ENCODE results near the gene BCAR3.

BCAR3 gene

GRCh38 chr1:93673163-93673829 is 8.3 kb downstream of the BCAR3 start:
- Histone ChIP-seq H3K36me3 (ENCODE audit: insufficient read depth, insufficient read length, low read length) (peaks cover 90% of the 10 kb centered on the region), H3K27me3 (ENCODE audit: insufficient read depth, insufficient read length) (no peaks in the 10 kb centered on the region), H3K4me1 (ENCODE audit: insufficient read depth, insufficient read length) (peaks cover 12% of the 10 kb centered on the region), H3K9ac (ENCODE audit: insufficient read length, low read depth) (no peak overlapping the region), H3K4me3 (ENCODE audit: insufficient read length, low read depth) (no peak overlapping the region), H3K9me3 (ENCODE audit: insufficient read depth, low read length) (no peaks in the 10 kb centered on the region)
- TF ChIP-seq SUZ12 (IDR thresholded peaks at IDR 0.05; ENCODE audit: extremely low read depth, insufficient read depth, insufficient read length) (no peak), YY1 (IDR thresholded peaks at IDR 0.05; ENCODE audit: insufficient read depth, insufficient read length) (no peak), ZNF274 (IDR thresholded peaks at IDR 0.05; ENCODE audit: low read depth, low read length) (no peak)
- DNase-seq (ENCODE audit: low read depth, low spot score) = no peak

- H3K9me3 ChIP-seq (ENCODE audit: insufficient read depth, low read length) = no peaks in the 10 kb centered on the region
- peaks cover 90% of the 10 kb centered on the region for H3K36me3 ChIP-seq (ENCODE audit: insufficient read depth, insufficient read length, low read length)
- DNase-seq (ENCODE audit: low read depth, low spot score) = no peak
- H3K9ac ChIP-seq (ENCODE audit: insufficient read length, low read depth) = no peak overlapping the region
- H3K4me1 ChIP-seq (ENCODE audit: insufficient read depth, insufficient read length) = peaks cover 12% of the 10 kb centered on the region
- no peak overlapping the region for H3K4me3 ChIP-seq (ENCODE audit: insufficient read length, low read depth)
- TF ChIP-seq YY1 (IDR thresholded peaks at IDR 0.05; ENCODE audit: insufficient read depth, insufficient read length) = no peak
- no peak for TF ChIP-seq SUZ12 (IDR thresholded peaks at IDR 0.05; ENCODE audit: extremely low read depth, insufficient read depth, insufficient read length)
- TF ChIP-seq ZNF274 (IDR thresholded peaks at IDR 0.05; ENCODE audit: low read depth, low read length) = no peak
- H3K27me3 ChIP-seq (ENCODE audit: insufficient read depth, insufficient read length) = no peaks in the 10 kb centered on the region
Measured at GRCh38 chr1:93672477-93673162, 9.0 kb downstream of the BCAR3 start.

DNA sequence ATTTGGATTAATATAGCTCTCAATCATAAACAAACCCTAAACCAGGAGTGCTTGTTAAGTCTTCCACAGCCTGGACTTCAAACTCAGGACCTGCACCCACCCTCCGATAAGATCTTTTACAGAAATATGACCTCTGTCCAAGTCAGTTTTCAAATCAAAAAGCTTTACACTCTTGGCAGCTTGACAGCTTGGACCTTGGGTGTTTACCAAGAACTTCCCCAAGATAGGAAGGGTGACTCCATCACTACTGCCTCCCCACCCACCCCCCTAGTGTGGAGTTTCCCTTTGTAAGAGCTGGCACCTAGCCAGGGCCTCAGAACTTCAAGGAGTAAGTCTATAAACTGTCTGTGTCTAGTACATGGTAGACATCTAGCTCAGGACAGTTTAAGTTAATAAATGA is 9.6 kb downstream of the BCAR3 start:
- H3K9me3 ChIP-seq (ENCODE audit: insufficient read depth, low read length) = no peaks in the 10 kb centered on the region
- H3K9ac ChIP-seq (ENCODE audit: insufficient read length, low read depth) = no peak overlapping the region
- no peak for DNase-seq (ENCODE audit: low read depth, low spot score)
- peaks cover 8% of the 10 kb centered on the region for H3K4me1 ChIP-seq (ENCODE audit: insufficient read depth, insufficient read length)
- TF ChIP-seq ZNF274 (IDR thresholded peaks at IDR 0.05; ENCODE audit: low read depth, low read length) (no peak), SUZ12 (IDR thresholded peaks at IDR 0.05; ENCODE audit: extremely low read depth, insufficient read depth, insufficient read length) (no peak), YY1 (IDR thresholded peaks at IDR 0.05; ENCODE audit: insufficient read depth, insufficient read length) (no peak)
- no peak overlapping the region for H3K4me3 ChIP-seq (ENCODE audit: insufficient read length, low read depth)
- no peaks in the 10 kb centered on the region for H3K27me3 ChIP-seq (ENCODE audit: insufficient read depth, insufficient read length)
- peaks cover 90% of the 10 kb centered on the region for H3K36me3 ChIP-seq (ENCODE audit: insufficient read depth, insufficient read length, low read length)

DNA sequence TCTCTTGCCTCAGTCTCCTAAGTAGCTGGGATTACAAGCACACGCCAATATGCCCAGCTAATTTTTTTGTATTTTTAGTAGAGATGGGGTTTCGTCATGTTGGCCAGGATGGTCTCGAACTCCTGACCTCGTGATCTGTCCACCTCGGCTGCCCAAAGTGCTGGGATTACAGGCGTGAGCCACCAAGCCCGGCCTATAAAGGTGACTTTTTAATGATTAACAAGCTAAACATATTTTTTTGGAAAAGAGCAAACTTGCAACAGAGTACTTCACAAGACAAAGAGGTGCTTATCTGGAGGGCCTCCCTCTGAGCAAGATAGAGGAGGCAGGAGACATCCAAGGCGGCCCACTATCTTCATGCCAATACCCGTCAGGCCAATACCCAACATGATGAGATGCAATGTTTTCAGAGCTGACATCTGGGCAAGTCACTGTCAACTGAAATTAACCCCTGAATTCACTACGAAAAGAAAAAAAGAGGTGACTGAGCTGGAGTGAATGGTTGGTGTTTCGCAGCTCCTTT is 10.5 kb downstream of the BCAR3 start:
- Histone ChIP-seq H3K36me3 (ENCODE audit: insufficient read depth, insufficient read length, low read length) (peaks cover 90% of the 10 kb centered on the region), H3K27me3 (ENCODE audit: insufficient read depth, insufficient read length) (no peaks in the 10 kb centered on the region), H3K4me1 (ENCODE audit: insufficient read depth, insufficient read length) (peaks cover 4% of the 10 kb centered on the region), H3K9ac (ENCODE audit: insufficient read length, low read depth) (no peak overlapping the region), H3K4me3 (ENCODE audit: insufficient read length, low read depth) (no peak overlapping the region), H3K9me3 (ENCODE audit: insufficient read depth, low read length) (no peaks in the 10 kb centered on the region)
- DNase-seq (ENCODE audit: low read depth, low spot score) = no peak
- no peak for TF ChIP-seq ZNF274 (IDR thresholded peaks at IDR 0.05; ENCODE audit: low read depth, low read length)
- TF ChIP-seq YY1 (IDR thresholded peaks at IDR 0.05; ENCODE audit: insufficient read depth, insufficient read length) = no peak
- TF ChIP-seq SUZ12 (IDR thresholded peaks at IDR 0.05; ENCODE audit: extremely low read depth, insufficient read depth, insufficient read length) = no peak

DNA sequence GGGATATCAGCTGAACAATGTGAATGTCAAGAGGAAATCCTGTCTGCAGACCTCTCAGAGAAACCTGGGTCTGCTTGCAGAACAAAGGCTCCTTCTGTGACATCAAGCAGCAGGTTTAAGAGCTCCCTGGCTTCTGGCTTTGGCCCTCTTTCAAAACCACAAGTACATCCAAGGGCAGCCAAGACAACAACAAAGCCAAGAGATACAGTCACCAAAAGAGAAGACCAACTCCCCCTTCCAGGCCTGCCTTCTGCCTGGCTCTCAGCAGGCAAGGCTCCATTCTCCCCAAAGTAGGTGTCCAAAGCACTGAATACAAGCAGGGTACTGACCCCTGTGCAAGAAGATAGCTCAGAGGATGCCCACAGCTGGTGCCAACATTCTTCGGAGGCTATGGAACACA is 11.5 kb downstream of the BCAR3 start:
- Histone ChIP-seq H3K9ac (ENCODE audit: insufficient read length, low read depth) (no peak overlapping the region), H3K4me1 (ENCODE audit: insufficient read depth, insufficient read length) (peaks cover 3% of the 10 kb centered on the region), H3K9me3 (ENCODE audit: insufficient read depth, low read length) (no peaks in the 10 kb centered on the region), H3K36me3 (ENCODE audit: insufficient read depth, insufficient read length, low read length) (peaks cover 88% of the 10 kb centered on the region), H3K4me3 (ENCODE audit: insufficient read length, low read depth) (no peak overlapping the region), H3K27me3 (ENCODE audit: insufficient read depth, insufficient read length) (no peaks in the 10 kb centered on the region)
- DNase-seq (ENCODE audit: low read depth, low spot score) = no peak
- TF ChIP-seq YY1 (IDR thresholded peaks at IDR 0.05; ENCODE audit: insufficient read depth, insufficient read length) = no peak
- TF ChIP-seq ZNF274 (IDR thresholded peaks at IDR 0.05; ENCODE audit: low read depth, low read length) = no peak
- no peak for TF ChIP-seq SUZ12 (IDR thresholded peaks at IDR 0.05; ENCODE audit: extremely low read depth, insufficient read depth, insufficient read length)

DNA sequence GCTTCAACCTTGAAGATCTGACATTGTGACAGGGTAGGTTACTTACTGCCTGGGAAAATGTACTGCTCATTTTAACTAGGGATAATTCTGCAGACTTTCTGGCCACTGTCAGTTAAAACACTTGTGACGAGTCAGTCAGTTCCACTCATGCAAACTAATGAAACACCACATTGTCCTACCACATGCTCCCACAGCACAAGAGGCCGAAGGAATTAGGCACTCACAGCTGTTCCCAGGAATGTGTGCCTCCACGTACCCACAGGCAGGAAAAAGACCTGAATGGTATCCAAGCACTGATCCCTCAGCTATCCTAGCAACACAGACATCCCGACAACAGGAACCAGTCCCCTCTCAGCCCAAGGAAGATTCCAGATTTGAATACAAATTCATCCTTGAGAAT is 12.3 kb downstream of the BCAR3 start:
- no peak overlapping the region for H3K9ac ChIP-seq (ENCODE audit: insufficient read length, low read depth)
- no peaks in the 10 kb centered on the region for H3K9me3 ChIP-seq (ENCODE audit: insufficient read depth, low read length)
- no peak for DNase-seq (ENCODE audit: low read depth, low spot score)
- H3K27me3 ChIP-seq (ENCODE audit: insufficient read depth, insufficient read length) = no peaks in the 10 kb centered on the region
- peaks cover 80% of the 10 kb centered on the region for H3K36me3 ChIP-seq (ENCODE audit: insufficient read depth, insufficient read length, low read length)
- H3K4me3 ChIP-seq (ENCODE audit: insufficient read length, low read depth) = no peak overlapping the region
- TF ChIP-seq YY1 (IDR thresholded peaks at IDR 0.05; ENCODE audit: insufficient read depth, insufficient read length) (no peak), SUZ12 (IDR thresholded peaks at IDR 0.05; ENCODE audit: extremely low read depth, insufficient read depth, insufficient read length) (no peak), ZNF274 (IDR thresholded peaks at IDR 0.05; ENCODE audit: low read depth, low read length) (no peak)
- H3K4me1 ChIP-seq (ENCODE audit: insufficient read depth, insufficient read length) = peaks cover 3% of the 10 kb centered on the region

GRCh38 chr1:93668951-93669350 is 12.7 kb downstream of the BCAR3 start:
- no peak for TF ChIP-seq SUZ12 (IDR thresholded peaks at IDR 0.05; ENCODE audit: extremely low read depth, insufficient read depth, insufficient read length)
- no peak for TF ChIP-seq ZNF274 (IDR thresholded peaks at IDR 0.05; ENCODE audit: low read depth, low read length)
- Histone ChIP-seq H3K9me3 (ENCODE audit: insufficient read depth, low read length) (no peaks in the 10 kb centered on the region), H3K9ac (ENCODE audit: insufficient read length, low read depth) (no peak overlapping the region), H3K27me3 (ENCODE audit: insufficient read depth, insufficient read length) (no peaks in the 10 kb centered on the region), H3K4me1 (ENCODE audit: insufficient read depth, insufficient read length) (peaks cover 3% of the 10 kb centered on the region), H3K36me3 (ENCODE audit: insufficient read depth, insufficient read length, low read length) (peaks cover 77% of the 10 kb centered on the region), H3K4me3 (ENCODE audit: insufficient read length, low read depth) (no peak overlapping the region)
- DNase-seq (ENCODE audit: low read depth, low spot score) = no peak

Data from NT2/D1 (cell line).